GM13977 (cell line): ENCODE measurements around the gene GIMAP8.

Experiments used
- DNase-seq: peaks from one replicate; pipeline ENCODE4 v3.0.0; 2012; ENCODE audit warnings: low spot score
- in situ Hi-C: fragments of 300-500 bp; cut with MboI; formaldehyde crosslinking; loops from one replicate; pipeline ENCODE4 v1.12.0; 2022; ENCODE audit warnings: low sequenced_read_pairs, low pct_unique_long_range_greater_than_20kb, mixed read lengths, inconsistent platforms; ENCODE audit not compliant: unreplicated experiment
- TF ChIP-seq, protein P1 (sequence below): IDR thresholded peaks from 2 replicates; pipeline ENCODE4 v1.5.1; 2012; ENCODE audit warnings: mild to moderate bottlenecking, control low read depth; ENCODE audit not compliant: insufficient read depth; ENCODE audit errors: extremely low read depth, missing control alignments

The GIMAP8 gene

DNA sequence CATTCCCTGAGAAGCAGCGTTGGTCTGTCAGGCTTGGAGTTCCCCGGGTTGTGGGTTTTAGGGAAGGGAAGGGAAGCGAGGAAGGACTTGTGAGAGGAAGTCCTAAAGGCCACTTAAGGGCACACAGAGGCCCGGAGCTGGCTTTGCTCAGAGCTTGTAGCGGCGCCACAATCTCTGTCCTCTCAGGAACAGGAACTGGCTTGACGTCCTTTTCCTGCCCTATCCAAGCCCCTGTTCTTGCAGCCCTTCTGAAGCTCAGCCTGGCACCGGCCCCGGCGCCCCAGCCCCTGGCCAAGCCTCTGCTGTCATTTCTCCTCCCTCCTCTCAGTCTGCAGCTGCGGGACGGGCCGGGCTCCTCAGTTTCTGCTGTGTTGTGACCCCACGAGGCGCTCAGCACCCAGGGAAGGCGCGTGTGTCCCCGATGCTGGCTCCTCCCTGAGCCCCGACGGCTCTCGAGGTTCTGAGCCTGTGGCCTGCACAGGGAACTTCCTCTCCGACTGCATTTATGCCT, at the start of gene GIMAP8:
Gene GIMAP8, plus strand, starts transcription at position 140 of the 511 bp plus-strand sequence. CDS start 16,069 bp downstream, outside the sequence.
- peak; percentile 53 for DNase-seq
- in situ Hi-C loops = loop anchor here (10.0 kb wide), 1 partner anchor 284 kb away; the partner anchor contains the start of gene GIMAP5
- TF ChIP-seq, protein P1, sequence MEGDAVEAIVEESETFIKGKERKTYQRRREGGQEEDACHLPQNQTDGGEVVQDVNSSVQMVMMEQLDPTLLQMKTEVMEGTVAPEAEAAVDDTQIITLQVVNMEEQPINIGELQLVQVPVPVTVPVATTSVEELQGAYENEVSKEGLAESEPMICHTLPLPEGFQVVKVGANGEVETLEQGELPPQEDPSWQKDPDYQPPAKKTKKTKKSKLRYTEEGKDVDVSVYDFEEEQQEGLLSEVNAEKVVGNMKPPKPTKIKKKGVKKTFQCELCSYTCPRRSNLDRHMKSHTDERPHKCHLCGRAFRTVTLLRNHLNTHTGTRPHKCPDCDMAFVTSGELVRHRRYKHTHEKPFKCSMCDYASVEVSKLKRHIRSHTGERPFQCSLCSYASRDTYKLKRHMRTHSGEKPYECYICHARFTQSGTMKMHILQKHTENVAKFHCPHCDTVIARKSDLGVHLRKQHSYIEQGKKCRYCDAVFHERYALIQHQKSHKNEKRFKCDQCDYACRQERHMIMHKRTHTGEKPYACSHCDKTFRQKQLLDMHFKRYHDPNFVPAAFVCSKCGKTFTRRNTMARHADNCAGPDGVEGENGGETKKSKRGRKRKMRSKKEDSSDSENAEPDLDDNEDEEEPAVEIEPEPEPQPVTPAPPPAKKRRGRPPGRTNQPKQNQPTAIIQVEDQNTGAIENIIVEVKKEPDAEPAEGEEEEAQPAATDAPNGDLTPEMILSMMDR = no peak

DNA sequence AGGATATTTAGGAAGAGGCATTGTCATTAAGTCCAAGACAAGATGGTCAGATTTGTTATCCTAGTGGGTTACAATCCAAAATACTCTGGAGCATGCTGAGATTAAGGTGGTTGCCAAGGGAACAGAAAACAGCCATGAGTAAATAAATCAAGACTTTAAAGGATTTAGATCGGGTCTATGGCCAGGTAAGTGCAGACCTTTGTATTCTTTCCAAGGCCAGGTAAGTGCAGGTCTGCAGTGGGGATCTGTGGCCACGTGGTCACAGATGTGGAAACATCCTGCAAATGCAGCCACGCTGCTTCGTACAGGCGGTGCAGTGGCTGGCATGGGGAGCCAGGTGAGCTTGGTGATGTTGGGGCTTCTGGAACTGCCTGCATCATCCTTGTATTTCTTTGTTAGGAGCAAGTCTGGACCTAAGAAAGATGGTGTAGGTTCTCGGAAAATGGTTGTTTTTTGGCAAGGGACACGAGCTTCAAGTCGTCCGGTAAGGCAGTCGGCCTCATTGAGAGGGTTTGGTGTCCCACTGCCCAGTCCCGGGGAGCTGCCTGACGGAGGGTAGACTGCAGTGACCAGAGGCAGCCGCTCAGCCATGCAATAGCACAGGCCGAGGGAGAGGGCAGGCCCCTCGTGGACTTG, 49.5 kb upstream of the GIMAP8 start:
- in situ Hi-C loops = no loop called here
- no peak for DNase-seq
- TF ChIP-seq, protein P1 = no peak

DNA sequence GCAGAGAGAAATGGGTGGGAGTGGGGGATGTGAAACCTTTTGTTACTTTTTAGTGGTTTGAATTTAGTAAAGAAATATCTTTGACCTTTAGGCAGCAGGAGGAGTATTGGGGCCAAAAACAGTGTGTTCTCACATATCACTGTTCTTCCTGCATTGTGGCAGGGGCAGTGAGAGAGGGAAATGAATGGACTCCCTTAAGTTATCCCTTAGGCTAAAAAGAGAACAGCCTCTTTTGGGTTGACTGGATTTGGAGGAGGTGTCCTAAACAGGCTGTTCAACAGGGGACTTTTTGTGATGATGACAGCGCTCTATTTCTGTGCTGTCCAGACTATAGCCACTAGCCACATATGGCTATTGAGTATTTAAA, 49.0 kb upstream of the GIMAP8 start:
- no peak for DNase-seq
- in situ Hi-C loops = no loop called here
- TF ChIP-seq, protein P1 = no peak

DNA sequence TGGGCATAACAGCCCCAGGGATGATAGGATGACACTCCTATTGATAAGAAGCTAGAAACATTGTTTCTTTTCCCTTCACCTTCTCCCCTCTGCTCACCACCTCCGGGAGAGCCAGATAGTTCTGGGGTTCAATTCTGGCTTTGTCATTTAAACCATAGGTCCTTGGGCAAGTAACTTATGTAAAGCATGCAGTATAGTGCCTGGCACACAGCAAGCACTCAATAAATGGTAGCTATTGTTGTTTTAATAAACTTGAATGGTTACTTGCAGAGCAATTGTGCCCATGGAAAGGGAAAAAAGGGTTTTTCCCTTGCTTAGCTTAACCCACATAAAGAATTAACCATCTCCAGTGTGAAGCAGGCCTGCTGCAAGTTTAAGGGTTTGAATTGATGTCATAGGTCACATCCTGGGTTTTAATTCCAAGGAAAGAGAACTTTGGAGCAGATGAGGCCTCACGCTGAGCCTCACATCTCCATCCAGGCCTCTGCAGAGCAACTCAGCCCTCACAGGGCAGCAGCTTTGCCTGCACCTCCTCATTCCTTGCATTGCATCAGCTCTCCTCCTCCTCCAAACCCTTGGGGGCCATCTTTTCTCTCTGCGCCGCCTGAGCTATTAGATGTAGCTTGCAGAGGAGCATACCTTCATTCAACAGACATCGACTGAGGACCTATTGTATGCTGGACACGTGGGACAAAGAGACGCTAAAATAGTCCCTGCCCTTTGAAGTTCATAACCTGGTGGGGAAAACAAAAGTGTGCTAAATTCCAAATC, 48.4 kb upstream of the GIMAP8 start:
- in situ Hi-C loops = no loop called here
- TF ChIP-seq, protein P1 = no peak

DNA sequence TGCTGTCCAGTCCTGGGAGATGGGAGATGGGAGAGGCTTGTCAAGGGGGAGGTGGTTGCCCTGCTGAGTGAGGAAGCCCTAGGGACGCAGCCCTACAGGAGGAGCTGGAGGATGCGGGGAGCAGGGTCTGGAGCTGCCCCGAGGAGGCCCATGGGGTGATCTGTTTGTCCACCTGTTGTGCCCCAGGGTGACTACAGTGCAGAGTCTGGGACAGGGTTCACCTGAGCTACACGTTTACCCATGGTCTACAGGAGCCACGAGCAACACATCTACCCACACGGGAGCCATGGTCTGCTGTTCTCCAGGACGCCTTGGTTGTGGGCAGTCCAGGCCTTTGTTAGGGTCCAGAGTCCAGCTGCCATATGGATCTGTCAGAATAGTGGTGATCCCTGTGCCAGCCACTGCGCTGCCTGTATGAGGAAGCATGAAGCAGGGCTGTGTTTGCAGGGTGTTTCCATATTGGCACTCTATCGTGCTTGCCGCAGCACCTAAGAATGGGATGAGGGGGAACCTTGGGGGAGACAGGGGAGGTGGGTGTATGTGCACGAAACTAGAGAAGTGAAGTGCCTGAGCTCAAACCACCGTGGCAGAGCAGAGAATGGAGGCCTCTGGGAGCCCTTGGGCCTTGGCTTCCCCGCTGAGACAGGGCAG, 47.6 kb upstream of the GIMAP8 start:
- TF ChIP-seq, protein P1 = no peak
- in situ Hi-C loops = no loop called here
- no peak for DNase-seq

More for the DNA sequence above, 48.4 kb upstream of the GIMAP8 start:
- no peak for DNase-seq

DNA sequence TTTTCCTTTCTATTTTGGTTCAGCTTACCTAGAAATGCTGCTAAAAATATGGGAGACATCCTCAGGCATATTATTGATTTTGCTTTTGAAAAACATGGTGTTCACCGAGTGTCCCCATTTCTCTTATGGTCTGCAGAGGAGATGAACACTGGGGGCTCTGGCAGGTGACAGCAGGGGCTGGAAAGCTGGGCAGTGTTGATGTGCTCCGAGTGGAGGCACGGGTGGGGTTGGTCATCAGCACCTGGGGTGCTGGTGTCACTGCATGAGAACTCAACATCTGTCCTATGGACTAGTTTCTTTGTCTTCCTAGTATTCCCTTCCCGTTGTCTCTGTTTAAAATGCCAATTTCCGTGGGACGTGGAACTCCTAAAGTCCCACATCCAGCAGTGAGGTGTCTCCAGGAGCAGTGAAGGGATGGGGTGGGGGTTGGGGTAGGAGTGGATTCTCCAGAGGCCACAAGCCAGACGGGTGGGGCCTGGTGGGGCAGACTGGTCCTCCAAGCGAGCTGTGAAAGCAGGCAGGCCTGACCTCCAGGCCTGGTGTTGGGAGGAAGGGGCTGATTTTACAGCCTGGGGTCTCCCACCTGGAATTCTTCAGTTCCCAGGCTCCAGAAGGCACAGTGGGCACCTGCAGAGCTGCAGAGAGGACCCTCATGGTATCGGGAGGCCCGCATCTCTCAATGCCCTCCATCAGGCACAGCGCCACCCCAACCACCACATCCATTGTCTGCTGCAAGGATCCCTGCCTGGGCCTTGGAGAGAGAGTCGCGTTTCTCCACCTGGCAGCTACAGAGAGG, 46.9 kb upstream of the GIMAP8 start:
- in situ Hi-C loops = no loop called here
- DNase-seq = no peak
- TF ChIP-seq, protein P1 = no peak
